BJ (cell line): ENCODE measurements around the gene CPAMD8. TPM values are rescaled to one million over a fixed set of nuclear protein-coding genes. Genes with fewer than 3 reads are reported as not detected.
"Not testable (repeated sequence)": the region's sequence is repeated elsewhere in the genome, so short reads cannot be mapped to it uniquely, and the experiment has no call there.

Experiments
- CTCF ChIA-PET: fragments of 350-600 bp; formaldehyde crosslinking; extraction: SDS; loops from one replicate; lab custom pipeline; 2021; ENCODE audit warnings: antibody characterized with exemption, inconsistent platforms; lab: Yijun Ruan, JAX
- POLR2A ChIA-PET: fragments of 300-600 bp; sonication (Branson Sonifier 250); formaldehyde crosslinking; extraction: SDS; loops from one replicate; lab custom pipeline; 2021; ENCODE audit warnings: antibody characterized with exemption; lab: Charles Lee
- DNase-seq: peaks from one replicate; pipeline ENCODE4 v3.0.0-alpha.2; 2011; ENCODE audit warnings: low read depth
- H3K27me3 ChIP-seq: 2 replicates; pipeline ENCODE4 v1.6.0; 2011; ENCODE audit warnings: low read length; ENCODE audit not compliant: control insufficient read depth, insufficient read depth
- H3K36me3 ChIP-seq: 2 replicates; pipeline ENCODE4 v1.5.1; 2011; ENCODE audit warnings: low read length; ENCODE audit not compliant: control insufficient read depth, insufficient read depth
- H3K4me3 ChIP-seq: 2 replicates; pipeline ENCODE4 v1.5.1; 2011; ENCODE audit warnings: low read depth, mild to moderate bottlenecking, control low read depth, low read length
- CTCF ChIP-seq: IDR thresholded peaks from 2 replicates; pipeline ENCODE4 v1.5.1; 2011; ENCODE audit warnings: low read depth, mild to moderate bottlenecking, control low read depth, inconsistent platforms, low read length, moderate library complexity; ENCODE audit not compliant: insufficient read depth
- polyA plus RNA-seq: library from polyadenylated mRNA; depleted of rRNA; stranded (reverse); fragments of >200 nt; gene quantifications from 2 replicates; pipeline ENCODE4 v1.2.3, GENCODE V29; 2011

CPAMD8 gene
- polyA plus RNA-seq, 1 experiment, result 1.1 TPM

DNA sequence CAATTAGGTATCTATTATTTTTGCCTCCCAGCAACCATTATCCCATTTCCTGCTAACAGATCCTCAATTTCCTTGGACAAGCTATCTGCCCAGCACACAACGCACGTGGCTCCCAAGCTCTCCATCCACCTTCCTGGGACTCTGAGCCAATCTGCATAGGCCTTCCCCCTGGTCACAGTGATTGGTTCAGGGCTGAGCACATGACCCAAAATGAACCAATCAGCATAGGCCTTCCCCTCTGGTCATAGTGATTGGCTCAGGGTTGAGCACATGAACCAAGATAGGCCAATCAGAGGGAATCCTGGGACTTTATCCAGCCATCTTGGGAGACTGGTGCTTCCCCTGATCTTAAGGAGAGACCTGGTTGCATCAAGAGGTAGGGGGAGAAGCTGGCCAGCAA lies 5.8 kb downstream of the CPAMD8 start:
- ChIA-PET CTCF (interaction anchor here (0.8 kb wide), 1 partner anchor 13 kb away, joined by 3 read pairs; no protein-coding TSS in a partner anchor), POLR2A (no interaction called here)
- H3K27me3 ChIP-seq, result peaks cover 7% of the 10 kb centered on the region

GRCh38 chr19:17020385-17020784 lies 6.2 kb downstream of the CPAMD8 start:
- no peak overlapping the region for H3K4me3 ChIP-seq
- no peak for DNase-seq
- POLR2A ChIA-PET, result no interaction called here

More for the DNA sequence above, 5.8 kb downstream of the CPAMD8 start:
- H3K4me3 ChIP-seq, result no peak overlapping the region
- no peak for TF ChIP-seq CTCF
- DNase-seq, result no peak
- H3K36me3 ChIP-seq, result no peaks in the 10 kb centered on the region

DNA sequence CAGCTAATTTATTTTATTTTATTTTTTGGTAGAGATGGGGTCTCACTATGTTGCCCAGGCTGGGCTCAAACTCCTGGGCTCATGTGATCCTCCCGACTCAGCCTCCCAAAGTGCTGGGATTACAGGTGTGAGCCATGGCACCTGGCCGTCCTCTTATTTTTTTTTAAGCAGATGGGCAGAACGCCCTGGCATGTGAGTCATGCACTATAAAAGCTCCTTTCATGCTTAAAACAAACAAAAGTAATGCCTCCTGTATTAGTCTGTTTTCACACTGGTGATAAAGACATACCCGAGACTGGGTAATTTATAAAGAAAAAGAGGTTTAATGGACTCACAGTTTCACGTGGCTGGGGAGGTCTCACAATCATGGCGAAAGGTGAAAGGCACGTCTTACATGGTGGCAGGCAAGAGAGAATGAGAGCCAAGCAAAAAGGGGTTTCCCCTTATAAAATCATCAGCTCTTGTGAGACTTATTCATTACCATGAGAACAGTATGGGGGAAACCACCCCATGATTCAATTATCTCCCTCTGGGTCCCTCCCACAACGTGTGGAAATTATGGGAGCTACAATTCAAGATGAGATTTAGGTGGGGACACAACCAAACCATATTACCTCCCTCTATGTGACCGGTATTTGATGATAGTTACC lies 12.3 kb downstream of the CPAMD8 start:
- CTCF ChIA-PET, H3K36me3 ChIP-seq, H3K4me3 ChIP-seq, DNase-seq, POLR2A ChIA-PET, H3K27me3 ChIP-seq: not testable (repeated sequence)

More at GRCh38 chr19:17020385-17020784, 6.2 kb downstream of the CPAMD8 start:
- CTCF ChIA-PET, result interaction anchor here (0.8 kb wide), 1 partner anchor 14 kb away, joined by 3 read pairs; no protein-coding TSS in a partner anchor
- Histone ChIP-seq H3K27me3 (peaks cover 5% of the 10 kb centered on the region), H3K36me3 (no peaks in the 10 kb centered on the region)
- TF ChIP-seq CTCF, result no peak

DNA sequence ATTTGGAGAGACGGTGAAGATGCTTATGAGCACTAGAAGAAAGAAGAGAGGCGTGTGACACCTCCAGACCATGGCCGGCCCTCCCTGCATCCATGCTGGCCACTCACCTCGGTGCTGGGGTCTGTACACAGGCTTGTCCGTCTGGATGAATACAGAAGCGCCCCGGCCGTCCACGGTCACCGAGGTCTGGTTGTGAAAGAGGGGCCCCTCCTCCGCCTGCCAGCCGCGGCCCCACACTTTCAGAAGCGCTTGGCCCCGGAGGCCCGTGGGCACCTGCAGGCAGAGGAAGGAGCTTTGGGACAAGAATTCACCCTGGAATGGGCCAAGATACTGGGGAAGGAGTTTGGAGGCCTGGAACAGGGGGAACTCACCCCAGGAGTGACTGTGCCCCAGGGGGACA lies 15.1 kb downstream of the CPAMD8 start:
- CTCF ChIA-PET, result interaction anchor here (0.7 kb wide), 1 partner anchor 38 kb away, joined by 3 read pairs; no protein-coding TSS in a partner anchor
- POLR2A ChIA-PET, result no interaction called here
- no peak for TF ChIP-seq CTCF

GRCh38 chr19:17006579-17006978 lies 20.0 kb downstream of the CPAMD8 start:
- ChIA-PET POLR2A (interaction anchor here (0.6 kb wide), 1 partner anchor 346 kb away, joined by 7 read pairs; no protein-coding TSS in a partner anchor), CTCF (no interaction called here)
- Histone ChIP-seq H3K27me3 (no peaks in the 10 kb centered on the region), H3K36me3 (no peaks in the 10 kb centered on the region), H3K4me3 (no peak overlapping the region)
- DNase-seq, result no peak
- TF ChIP-seq CTCF, result no peak

More for the DNA sequence above, 15.1 kb downstream of the CPAMD8 start:
- Histone ChIP-seq H3K36me3 (no peaks in the 10 kb centered on the region), H3K27me3 (peaks cover 2% of the 10 kb centered on the region; the same call in 1 of the 2 replicates), H3K4me3 (no peak overlapping the region)
- DNase-seq, result no peak
